HFF-Myc (cell line): ENCODE results near the gene RGS18.
"Not testable (repeated sequence)": the region's sequence is repeated elsewhere in the genome, so short reads cannot be mapped to it uniquely, and the experiment has no call there.

Experiments used
- DNase-seq: peaks from one replicate; pipeline ENCODE4 v3.0.0-alpha.2; 2011; ENCODE audit warnings: low read depth; ENCODE audit errors: extremely low read depth
- H3K4me3 ChIP-seq: replicated peaks from 2 replicates; pipeline ENCODE4 v1.5.1; 2011; ENCODE audit warnings: low read depth, mild to moderate bottlenecking, control low read depth, low read length
- CTCF ChIP-seq: IDR thresholded peaks from 2 replicates; pipeline ENCODE4 v1.5.1; 2012; ENCODE audit warnings: mild to moderate bottlenecking, low read depth, low read length, control low read depth; ENCODE audit errors: missing control alignments

Gene RGS18

DNA sequence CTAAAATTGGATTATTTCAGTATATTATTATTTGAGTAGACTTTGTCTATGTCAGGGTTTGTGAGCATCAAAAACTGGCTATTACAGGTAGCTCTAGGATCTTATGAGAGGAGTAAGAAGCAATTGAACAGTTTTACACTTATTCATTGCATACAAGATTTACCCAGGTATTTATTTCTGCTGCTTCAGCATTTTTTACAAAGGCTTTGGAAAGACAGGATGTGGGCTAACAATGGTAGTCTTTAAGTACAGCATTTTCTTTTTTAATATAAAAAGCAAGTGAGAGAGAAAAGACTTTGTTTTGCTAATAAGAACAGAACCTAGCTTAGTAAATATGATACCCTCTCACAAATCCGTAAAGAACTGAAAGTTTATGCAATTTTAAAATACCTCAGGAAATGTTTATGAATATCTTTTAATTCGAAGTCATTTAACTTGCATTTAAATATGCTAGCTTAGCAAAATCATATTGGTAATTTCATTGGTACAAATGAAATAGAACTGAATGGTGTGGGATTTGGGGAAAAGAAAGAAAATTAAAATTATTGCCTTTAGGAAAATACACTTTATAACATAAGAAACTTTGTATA lies 32.1 kb upstream of the RGS18 start:
- DNase-seq: no peak
- H3K4me3 ChIP-seq: no peak overlapping the region
- no peak for TF ChIP-seq CTCF

DNA sequence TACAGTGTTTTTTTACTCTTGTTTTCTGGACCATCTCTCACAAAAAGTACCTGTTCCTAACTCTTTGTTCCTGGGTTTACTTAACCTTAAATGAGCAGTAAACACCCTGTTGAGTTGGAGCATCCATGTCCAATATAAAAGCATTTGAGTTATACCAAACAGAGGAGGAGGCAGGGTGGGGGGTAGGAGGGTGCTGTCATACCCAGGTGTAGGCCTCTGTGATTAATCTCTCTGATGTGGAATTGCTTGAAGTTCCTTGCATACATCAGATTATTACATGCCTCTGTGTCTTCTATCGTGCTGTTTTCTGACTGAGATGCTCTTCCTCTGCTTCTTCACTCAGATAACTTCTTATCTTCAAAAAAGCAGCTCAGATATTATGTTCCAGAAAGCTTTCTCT lies 28.1 kb upstream of the RGS18 start:
- TF ChIP-seq CTCF: no peak
- no peak overlapping the region for H3K4me3 ChIP-seq
- DNase-seq: no peak

- H3K4me3 ChIP-seq, DNase-seq: not testable (repeated sequence)
Observed at GRCh38 chr1:192130865-192131264, 27.4 kb upstream of the RGS18 start.

DNA sequence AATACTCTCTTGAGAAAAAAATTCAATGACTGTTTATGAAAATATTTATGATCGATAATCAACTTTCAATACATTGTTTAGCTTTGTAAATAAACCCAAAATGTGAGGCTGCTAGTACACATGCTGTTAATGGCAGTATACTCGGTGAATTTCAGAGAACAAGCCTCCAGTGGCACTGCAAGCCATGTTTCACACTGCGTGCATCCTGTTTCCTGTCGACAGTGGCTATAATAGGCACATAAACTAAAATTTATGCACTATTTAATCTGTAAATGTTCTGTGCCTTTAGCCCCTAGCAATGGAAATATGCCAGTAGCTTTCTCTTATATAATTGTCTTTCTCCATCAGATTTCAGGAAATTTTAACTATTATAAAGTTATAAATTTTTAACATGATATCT lies 26.3 kb upstream of the RGS18 start:
- no peak for TF ChIP-seq CTCF
- DNase-seq: no peak
- H3K4me3 ChIP-seq: no peak overlapping the region

GRCh38 chr1:192133350-192133926 lies 24.8 kb upstream of the RGS18 start:
- TF ChIP-seq CTCF: no peak
- no peak overlapping the region for H3K4me3 ChIP-seq
- DNase-seq: no peak

- no peak for DNase-seq
- no peak for TF ChIP-seq CTCF
Observed at GRCh38 chr1:192140382-192140781, 17.9 kb upstream of the RGS18 start.

DNA sequence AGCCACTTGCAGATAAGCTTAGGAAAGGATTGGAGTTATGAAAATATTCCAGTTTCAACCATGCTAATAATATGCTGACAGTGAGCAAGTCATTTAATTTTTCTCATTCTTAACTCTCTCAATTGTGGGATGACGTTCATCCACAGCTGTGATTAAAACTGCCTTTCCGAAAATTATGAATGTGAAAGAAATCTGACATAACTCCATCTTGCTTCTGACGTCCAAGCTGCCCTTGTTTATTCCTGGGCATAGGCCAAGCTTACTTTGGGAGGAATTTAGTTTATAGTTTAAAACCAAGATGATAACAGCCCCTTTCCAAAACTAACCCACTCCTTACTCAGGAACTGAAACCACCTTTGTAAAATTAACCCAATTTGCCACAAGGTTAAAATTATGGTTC lies 11.0 kb upstream of the RGS18 start:
- TF ChIP-seq CTCF: no peak
- no peak overlapping the region for H3K4me3 ChIP-seq
- no peak for DNase-seq

More at GRCh38 chr1:192140382-192140781, 17.9 kb upstream of the RGS18 start:
- H3K4me3 ChIP-seq: no peak overlapping the region
